Upper lobe of right lung (tissue), 1 donor: ENCODE data around the gene DMC1. TPM values are rescaled to one million over a fixed set of nuclear protein-coding genes. Genes with fewer than 3 reads are reported as not detected.
"Not testable (repeated sequence)": the region's sequence is repeated elsewhere in the genome, so short reads cannot be mapped to it uniquely, and the experiment has no call there.

ENCODE experiments used
- ATAC-seq: fragments of 200-7000 bp; cut with Tn5 transposase; one replicate; pipeline ENCODE4 v1.9.1; 2020; ENCODE audit warnings: mild to moderate bottlenecking, moderate library complexity
- DNase-seq: peaks from one replicate; pipeline ENCODE4 v3.0.0-alpha.2; 2020
- H3K27ac ChIP-seq: fragments of 200-600 bp; one replicate; pipeline ENCODE4 v1.8.0; 2022
- H3K27me3 ChIP-seq: fragments of 200-600 bp; one replicate; pipeline ENCODE4 v1.8.0; 2022; ENCODE audit warnings: mild to moderate bottlenecking
- H3K36me3 ChIP-seq: fragments of 200-600 bp; one replicate; pipeline ENCODE4 v1.8.0; 2022
- H3K4me1 ChIP-seq: fragments of 200-600 bp; one replicate; pipeline ENCODE4 v1.8.0; 2022
- H3K4me3 ChIP-seq: fragments of 200-600 bp; one replicate; pipeline ENCODE4 v1.8.0; 2022; ENCODE audit warnings: mild to moderate bottlenecking
- H3K9me3 ChIP-seq: fragments of 200-600 bp; one replicate; pipeline ENCODE4 v1.8.0; 2022
- intact Hi-C: fragments of 100-400 bp; cut with DNase I; formaldehyde crosslinking; loops from one replicate; pipeline ENCODE4 v1.11.0; 2022
- total RNA-seq: library from RNA; stranded (reverse); fragmentation: NEBNext Ultra II Directional; extraction: Animal tissue kit (Norgen Biotek cat#: 25700); gene quantifications from one replicate; pipeline ENCODE4 v1.2.1, GENCODE V29; 2021
- TF ChIP-seq, protein P1 (sequence below): fragments of 200-600 bp; IDR thresholded peaks from one replicate; pipeline ENCODE4 v1.8.0; 2022; ENCODE audit warnings: antibody characterized with exemption
- donor health status: DM: no; HTN: yes; CAD: no; lungs with severe emphysema.

Gene DMC1
- total RNA-seq, 1 donor from 2014 or later = not detected

DNA sequence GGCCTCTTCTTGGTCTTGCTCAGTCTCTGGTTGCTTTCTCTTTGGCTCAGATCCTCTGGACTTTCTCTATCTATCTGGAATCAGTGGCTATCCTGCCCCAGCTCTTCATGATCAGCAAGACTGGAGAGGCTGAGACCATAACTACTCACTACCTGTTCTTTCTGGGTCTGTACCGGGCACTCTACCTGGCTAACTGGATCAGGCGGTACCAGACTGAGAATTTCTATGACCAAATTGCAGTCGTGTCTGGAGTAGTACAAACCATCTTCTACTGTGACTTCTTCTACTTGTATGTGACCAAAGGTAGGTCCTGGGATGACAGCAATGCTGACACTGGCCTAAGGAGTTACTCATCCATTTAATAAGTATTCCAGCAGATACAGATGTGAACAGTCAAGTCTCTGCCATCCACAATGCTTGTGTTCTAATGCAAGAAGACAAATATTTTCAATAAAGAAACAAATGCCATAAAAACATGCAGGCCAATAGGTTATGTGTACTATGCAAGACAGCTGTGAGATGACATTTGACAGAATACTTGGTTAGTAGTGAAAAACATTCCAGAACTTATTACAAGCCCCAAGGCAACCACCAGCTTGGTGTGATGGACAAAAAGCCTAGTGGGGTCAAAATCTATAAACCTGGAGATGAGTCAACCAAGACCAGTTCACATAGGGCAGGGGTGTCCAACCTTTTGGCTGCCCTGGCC is 88.7 kb downstream of the DMC1 start:
- Histone ChIP-seq H3K4me1 (no peaks in the 10 kb centered on the region), H3K36me3 (peaks cover 65% of the 10 kb centered on the region), H3K27me3 (no peaks in the 10 kb centered on the region), H3K4me3 (no peak overlapping the region), H3K9me3 (no peaks in the 10 kb centered on the region), H3K27ac (no peak overlapping the region)
- DNase-seq (no peak), ATAC-seq (peak; percentile 17)
- intact Hi-C loops = no loop called here
- TF ChIP-seq, protein P1, sequence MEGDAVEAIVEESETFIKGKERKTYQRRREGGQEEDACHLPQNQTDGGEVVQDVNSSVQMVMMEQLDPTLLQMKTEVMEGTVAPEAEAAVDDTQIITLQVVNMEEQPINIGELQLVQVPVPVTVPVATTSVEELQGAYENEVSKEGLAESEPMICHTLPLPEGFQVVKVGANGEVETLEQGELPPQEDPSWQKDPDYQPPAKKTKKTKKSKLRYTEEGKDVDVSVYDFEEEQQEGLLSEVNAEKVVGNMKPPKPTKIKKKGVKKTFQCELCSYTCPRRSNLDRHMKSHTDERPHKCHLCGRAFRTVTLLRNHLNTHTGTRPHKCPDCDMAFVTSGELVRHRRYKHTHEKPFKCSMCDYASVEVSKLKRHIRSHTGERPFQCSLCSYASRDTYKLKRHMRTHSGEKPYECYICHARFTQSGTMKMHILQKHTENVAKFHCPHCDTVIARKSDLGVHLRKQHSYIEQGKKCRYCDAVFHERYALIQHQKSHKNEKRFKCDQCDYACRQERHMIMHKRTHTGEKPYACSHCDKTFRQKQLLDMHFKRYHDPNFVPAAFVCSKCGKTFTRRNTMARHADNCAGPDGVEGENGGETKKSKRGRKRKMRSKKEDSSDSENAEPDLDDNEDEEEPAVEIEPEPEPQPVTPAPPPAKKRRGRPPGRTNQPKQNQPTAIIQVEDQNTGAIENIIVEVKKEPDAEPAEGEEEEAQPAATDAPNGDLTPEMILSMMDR = no peak

DNA sequence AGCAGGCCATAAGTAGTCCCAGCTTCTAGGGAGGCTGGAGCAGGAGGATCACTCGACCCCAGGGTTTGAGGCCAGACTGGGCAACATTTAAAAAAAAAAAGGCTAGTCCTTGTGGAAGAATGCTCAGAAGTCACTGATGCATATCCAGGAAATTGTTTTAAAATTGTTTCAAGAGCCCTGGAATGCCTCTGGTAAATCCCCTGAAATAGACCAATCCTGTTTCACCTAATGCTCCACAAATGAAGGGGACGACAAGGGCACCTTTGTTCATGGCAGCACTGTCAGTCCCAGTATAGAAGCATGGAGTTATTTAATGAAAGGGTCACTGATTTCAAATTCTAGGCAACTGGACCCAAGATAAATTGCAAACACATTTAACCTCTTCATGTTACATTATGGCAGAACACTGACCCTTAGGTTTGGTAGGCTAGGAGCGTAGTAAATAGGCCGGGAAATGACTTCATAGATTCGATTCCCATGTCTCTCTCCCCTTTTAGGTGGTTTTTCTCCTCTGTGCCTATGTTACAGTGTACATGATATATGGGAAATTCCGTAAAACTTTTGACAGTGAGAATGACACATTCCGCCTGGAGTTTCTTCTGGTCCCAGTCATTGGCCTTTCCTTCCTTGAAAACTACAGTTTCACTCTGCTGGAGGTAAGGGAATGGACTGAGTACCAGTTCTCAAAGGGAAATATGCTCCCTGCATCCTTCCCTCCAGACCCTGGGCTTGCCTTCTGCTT is 90.7 kb downstream of the DMC1 start:
- DNase-seq (no peak), ATAC-seq (no peak)
- H3K4me3 ChIP-seq = no peak overlapping the region
- intact Hi-C loops = no loop called here
- no peaks in the 10 kb centered on the region for H3K27me3 ChIP-seq
- H3K9me3 ChIP-seq = no peaks in the 10 kb centered on the region
- peaks cover 44% of the 10 kb centered on the region for H3K36me3 ChIP-seq
- no peak overlapping the region for H3K27ac ChIP-seq
- TF ChIP-seq, protein P1 = no peak
- H3K4me1 ChIP-seq = no peaks in the 10 kb centered on the region

DNA sequence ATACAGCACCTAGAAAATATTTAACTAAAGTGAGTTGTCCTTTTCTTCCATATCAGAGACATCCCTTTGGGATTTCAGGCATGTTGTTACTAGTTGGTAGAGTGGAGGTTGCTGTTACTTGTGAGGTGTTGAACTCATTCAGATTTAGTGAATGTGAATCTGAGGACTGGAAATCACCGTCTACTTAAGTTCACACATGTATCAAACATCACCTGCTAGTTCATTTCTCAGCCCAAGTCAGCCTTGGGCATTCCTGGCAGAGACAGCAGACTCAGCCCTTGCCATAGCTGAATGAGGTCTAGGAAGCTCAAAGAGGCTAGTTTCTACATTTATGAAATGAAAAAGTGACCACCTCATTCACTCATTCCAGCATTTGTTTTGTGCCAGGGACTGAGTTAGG is 92.4 kb downstream of the DMC1 start:
- Histone ChIP-seq H3K27ac (no peak overlapping the region), H3K4me3 (no peak overlapping the region), H3K9me3 (no peaks in the 10 kb centered on the region), H3K27me3 (no peaks in the 10 kb centered on the region), H3K36me3 (peaks cover 27% of the 10 kb centered on the region), H3K4me1 (no peaks in the 10 kb centered on the region)
- TF ChIP-seq, protein P1 = no peak
- no peak for ATAC-seq
- DNase-seq = no peak
- intact Hi-C loops = no loop called here

DNA sequence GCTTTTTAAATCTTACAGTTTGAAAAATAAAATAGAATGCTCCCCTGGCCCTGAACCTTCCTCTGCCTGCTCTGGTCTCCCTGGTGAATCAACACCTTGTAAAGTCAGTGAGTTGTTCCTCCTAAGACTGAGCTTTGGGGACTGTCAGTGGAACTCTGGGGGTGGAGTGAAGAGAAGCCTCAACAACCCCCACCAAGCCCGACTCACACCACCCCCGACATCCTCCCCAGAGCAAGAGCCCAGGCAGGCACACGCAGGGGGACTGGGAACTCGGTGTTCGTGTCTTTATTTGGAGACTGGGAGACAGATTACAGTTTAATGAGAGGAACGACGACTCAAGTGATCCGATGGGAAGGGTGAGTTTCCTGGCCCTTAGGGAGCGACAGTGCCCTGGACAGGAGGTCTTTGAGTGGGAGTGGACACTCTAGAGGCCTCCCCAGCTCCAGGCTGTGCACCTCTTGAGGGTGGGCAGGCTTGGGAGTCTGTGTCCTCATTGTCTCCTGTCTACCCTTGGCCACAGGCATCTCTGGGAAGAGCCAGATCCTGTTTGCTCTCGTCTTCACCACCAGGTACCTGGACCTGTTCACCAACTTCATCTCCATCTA is 95.9 kb downstream of the DMC1 start:
- no peaks in the 10 kb centered on the region for H3K27me3 ChIP-seq
- no peak overlapping the region for H3K27ac ChIP-seq
- ATAC-seq (no peak), DNase-seq (peak; percentile 34)
- H3K4me3 ChIP-seq = no peak overlapping the region
- TF ChIP-seq, protein P1 = no peak
- intact Hi-C loops = no loop called here
- no peaks in the 10 kb centered on the region for H3K36me3 ChIP-seq
- H3K4me1 ChIP-seq = no peaks in the 10 kb centered on the region
- no peaks in the 10 kb centered on the region for H3K9me3 ChIP-seq

DNA sequence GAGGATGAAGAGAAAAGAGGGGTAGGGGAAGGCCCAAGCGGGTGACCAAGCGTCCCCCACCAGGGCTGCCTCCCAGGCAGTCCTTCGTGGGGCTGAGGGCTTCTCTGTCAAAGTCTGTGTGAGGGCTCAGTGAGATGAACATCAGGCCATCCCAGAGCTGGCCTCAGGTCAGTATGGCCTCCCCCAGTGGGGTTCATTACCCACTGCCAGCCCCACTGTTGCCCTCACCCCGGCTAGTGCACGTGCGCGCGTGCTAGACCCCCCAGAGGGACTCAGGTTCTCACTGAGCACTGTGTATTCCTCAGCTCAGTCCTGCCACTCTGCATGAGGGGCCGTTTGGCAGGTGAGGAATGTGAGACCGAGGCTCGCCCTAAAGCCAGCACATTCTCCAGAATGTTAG is 98.7 kb downstream of the DMC1 start:
- Histone ChIP-seq H3K4me1 (peaks cover 6% of the 10 kb centered on the region), H3K27ac (no peak overlapping the region), H3K4me3 (no peak overlapping the region), H3K36me3 (no peaks in the 10 kb centered on the region), H3K27me3 (no peaks in the 10 kb centered on the region), H3K9me3 (no peaks in the 10 kb centered on the region)
- intact Hi-C loops = no loop called here
- ATAC-seq (no peak), DNase-seq (peak; percentile 41)
- TF ChIP-seq, protein P1 = no peak

DNA sequence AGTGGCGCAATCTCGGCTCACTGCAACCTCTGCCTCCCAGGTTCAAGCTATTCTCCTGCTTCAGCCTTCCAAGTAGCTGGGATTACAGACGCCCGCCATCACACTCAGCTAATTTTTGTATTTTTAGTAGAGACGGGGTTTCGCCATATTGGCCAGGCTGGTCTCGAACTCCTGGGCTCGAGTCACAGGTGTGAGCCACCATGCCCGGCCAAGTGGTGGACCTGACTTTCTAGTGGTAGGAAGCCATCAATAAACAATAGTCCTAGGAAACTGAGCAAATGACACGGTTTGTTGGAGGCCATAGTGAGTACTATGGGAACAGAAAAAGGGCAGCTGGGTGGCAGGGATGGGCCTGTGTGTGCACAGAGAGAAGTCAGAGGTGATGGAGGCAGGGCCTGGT is 99.8 kb downstream of the DMC1 start:
- intact Hi-C loops, H3K27ac ChIP-seq, H3K9me3 ChIP-seq, H3K27me3 ChIP-seq, H3K4me1 ChIP-seq, H3K4me3 ChIP-seq, H3K36me3 ChIP-seq, ATAC-seq: not testable (repeated sequence)
- DNase-seq = peak; percentile 25
